IPS-18c (cell line): ENCODE data around the gene PLEKHO1.
"Not testable (repeated sequence)": the region's sequence is repeated elsewhere in the genome, so short reads cannot be mapped to it uniquely, and the experiment has no call there.

Experiments used
- H3K4me3 ChIP-seq: 2 replicates; pipeline ENCODE4 v1.7.0; 2013; ENCODE audit warnings: low read depth, mild to moderate bottlenecking, low read length, moderate library complexity; ENCODE audit not compliant: insufficient read depth
- H3K9me3 ChIP-seq: one replicate; pipeline ENCODE4 v1.6.1; 2013; ENCODE audit warnings: mild to moderate bottlenecking, low read length, moderate library complexity; ENCODE audit not compliant: control insufficient read depth, insufficient read depth

PLEKHO1 gene

DNA sequence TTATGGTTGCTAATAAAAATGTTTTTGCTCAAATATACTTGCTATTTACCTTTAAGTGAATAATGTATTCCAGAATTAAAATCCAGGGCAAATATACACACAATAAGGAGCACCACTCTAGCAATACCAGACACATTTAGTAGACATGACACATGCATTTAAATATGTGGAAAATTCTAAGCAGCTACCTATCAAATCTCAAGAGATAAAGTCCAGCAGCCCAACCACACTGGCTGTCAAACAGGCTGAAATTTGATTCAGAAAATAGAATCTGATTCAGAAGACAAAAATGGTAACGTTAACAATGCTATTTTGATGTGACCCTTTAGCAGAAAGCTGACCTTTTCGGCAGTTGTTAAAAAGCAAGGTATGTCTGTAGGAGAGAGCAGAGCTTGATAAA, 42.3 kb downstream of the PLEKHO1 start:
- Histone ChIP-seq H3K4me3 (no peak overlapping the region), H3K9me3 (peaks cover 2% of the 10 kb centered on the region)

DNA sequence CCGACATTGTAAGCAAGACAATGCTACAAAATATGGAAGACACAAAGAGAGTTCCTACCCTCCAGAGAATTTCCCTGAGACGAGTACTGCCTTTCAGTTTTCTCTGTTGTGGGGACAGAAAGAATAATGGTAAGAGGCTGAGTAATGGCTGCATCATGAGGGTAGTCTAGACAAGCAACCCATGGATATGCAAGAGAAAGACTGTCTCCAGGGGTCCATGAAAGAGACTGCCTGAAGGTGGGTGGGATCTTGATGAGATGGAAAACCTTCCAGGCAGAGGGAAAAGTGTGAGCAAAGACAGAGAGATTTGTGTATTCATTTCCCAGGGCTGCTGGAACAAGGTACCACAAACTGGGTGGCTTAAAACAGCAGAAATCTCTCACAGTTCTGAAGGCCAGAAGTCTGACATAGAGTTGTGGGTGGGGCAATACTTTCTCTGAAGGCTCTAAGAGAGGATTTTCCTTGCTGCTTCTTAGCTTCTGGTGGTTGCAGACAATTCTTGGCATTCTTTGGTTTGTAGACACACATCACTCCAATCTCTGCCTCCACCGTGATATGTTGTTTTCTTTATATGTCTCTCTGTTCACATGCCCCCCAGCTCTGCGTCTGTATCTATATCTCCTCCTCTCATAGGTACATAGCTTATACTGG, 44.8 kb downstream of the PLEKHO1 start:
- Histone ChIP-seq H3K9me3 (peaks cover 4% of the 10 kb centered on the region), H3K4me3 (no peak overlapping the region)

DNA sequence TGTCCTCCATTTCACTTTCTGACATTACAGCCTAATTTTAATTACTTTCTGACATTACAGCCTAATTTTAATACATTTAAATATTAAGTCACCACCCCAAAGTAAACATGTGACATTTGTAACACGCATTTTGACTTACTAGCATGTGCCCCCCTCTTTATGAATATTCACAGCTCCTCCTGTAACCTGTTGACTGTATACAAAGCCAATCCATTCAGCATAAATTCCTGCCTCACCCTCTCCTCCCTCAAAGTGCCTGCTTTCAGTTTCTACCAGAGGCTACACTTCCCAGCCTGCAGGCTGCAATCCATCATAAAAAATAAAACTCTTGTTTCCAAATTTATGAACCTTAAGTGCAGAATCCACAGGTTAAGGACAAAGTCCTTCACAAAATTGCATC, 46.7 kb downstream of the PLEKHO1 start:
- H3K9me3 ChIP-seq, result peaks cover 4% of the 10 kb centered on the region

DNA sequence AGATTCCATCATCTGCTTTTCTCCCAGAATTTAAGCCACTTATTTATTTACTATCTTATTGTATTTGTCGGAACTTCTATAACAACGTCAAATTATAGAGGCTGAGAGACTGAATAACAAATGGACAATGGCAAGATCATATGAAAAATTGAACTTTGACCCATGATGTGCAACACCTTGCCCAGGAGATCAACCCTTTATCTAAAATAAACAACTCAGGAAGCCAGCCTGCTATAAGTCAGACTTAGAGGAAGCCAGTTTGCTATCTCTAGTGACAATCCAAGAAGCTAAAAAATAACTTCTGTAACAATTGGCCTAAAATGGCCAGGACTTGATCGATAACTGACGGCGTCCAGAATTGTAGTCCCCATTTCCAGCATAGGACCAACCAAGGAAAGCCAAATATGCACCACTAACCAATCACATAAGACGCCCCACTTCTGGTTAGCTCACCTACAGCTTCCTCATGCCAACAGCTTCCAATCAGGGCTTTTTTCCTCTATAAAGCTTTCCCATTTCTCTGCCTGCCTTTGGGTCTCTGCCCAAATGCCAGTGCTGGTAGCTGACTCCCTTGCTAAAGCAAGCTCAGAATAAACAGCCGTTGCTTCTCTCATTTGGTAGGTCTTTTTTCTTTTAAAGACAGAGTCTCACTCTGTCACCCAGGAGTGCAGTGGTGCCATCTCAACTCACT, 57.7 kb downstream of the PLEKHO1 start:
- Histone ChIP-seq H3K9me3 (no peaks in the 10 kb centered on the region), H3K4me3 (no peak overlapping the region)

More for the DNA sequence above, 46.7 kb downstream of the PLEKHO1 start:
- no peak overlapping the region; the same call in 1 of the 2 replicates for H3K4me3 ChIP-seq

DNA sequence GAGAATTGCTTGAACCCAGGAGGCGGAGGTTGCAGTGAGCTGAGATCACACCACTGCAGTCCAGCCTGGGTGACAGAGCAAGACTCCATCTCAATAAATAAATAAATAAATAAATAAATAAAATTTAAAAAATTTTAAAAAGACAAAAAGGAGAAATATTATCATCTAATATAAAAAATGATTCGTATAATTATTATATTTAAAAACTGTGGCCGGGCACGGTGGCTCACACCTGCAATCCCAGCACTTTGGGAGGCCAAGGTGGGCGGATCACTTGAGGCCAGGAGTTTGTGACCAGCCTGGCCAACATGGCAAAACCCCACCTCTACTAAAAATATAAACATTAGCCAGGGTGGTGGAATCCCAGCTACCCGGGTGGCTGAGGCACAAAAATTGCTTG, 58.7 kb downstream of the PLEKHO1 start:
- not testable (repeated sequence) for H3K4me3 ChIP-seq, H3K9me3 ChIP-seq
